ENCODE measurements around the gene FAM107B.

DNA sequence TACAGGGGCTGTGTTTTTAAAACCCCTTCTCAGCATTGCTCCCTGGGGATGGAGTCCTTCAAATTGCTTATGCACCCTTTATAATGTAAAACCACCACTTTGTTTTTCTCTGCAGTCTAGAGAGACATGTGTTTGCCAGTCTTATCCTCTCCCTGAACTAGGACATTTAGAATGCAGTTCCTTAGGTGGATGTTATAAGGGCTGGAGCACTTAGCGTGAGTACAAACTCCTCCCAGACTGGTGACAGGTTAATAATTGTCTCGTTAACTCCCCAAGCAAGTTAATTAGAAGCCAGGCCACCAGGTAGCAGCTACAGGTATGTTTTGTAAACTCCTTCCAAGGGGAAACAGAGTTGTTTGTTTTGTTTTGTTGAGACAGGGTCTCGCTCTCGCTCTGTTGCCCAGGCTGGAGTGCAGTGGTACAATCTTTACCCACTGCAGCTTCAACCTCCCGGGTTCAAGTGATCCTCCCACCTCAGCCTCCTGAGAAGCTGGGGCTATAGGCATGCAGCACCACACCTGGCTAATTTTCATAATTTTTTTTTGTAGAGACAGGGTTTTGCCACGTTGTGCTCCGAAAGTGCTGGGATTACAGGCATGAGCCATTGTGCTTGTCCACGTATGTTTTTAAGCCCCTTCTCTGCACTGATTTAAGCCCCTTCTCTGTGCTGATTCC is 100.2 kb downstream of the FAM107B start:
- TF ChIP-seq ZNF256 (CRISPR knock-in tag; conservative IDR thresholded peaks at IDR 0.05) (no peak), SP1 (IDR thresholded peaks at IDR 0.05) (no peak), SP1 (CRISPR knock-in tag; IDR thresholded peaks at IDR 0.05) (no peak), PHB2 (IDR thresholded peaks at IDR 0.05; ENCODE audit: partially characterized antibody) (no peak), SUZ12 (IDR thresholded peaks at IDR 0.05; ENCODE audit: low read depth, low read length) (no peak), PAX8 (CRISPR knock-in tag; IDR thresholded peaks at IDR 0.05; ENCODE audit: borderline replicate concordance) (no peak), EZH2 (conservative IDR thresholded peaks at IDR 0.05; ENCODE audit: low read depth, low read length) (no peak), POLR2AphosphoS2 (IDR thresholded peaks at IDR 0.05; ENCODE audit: low read depth, low read length) (no peak), TBP (CRISPR knock-in tag; IDR thresholded peaks at IDR 0.05) (no peak)
- TF ChIP-seq, protein P1, sequence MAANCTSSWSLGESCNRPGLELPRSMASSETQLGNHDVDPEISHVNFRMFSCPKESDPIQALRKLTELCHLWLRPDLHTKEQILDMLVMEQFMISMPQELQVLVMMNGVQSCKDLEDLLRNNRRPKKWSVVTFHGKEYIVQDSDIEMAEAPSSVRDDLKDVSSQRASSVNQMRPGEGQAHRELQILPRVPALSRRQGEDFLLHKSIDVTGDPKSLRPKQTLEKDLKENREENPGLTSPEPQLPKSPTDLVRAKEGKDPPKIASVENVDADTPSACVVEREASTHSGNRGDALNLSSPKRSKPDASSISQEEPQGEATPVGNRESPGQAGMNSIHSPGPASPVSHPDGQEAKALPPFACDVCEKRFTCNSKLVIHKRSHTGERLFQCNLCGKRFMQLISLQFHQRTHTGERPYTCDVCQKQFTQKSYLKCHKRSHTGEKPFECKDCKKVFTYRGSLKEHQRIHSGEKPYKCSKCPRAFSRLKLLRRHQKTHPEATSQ (CRISPR knock-in tag; IDR thresholded peaks at IDR 0.05; ENCODE audit: borderline replicate concordance): no peak
- TF ChIP-seq, protein P2, sequence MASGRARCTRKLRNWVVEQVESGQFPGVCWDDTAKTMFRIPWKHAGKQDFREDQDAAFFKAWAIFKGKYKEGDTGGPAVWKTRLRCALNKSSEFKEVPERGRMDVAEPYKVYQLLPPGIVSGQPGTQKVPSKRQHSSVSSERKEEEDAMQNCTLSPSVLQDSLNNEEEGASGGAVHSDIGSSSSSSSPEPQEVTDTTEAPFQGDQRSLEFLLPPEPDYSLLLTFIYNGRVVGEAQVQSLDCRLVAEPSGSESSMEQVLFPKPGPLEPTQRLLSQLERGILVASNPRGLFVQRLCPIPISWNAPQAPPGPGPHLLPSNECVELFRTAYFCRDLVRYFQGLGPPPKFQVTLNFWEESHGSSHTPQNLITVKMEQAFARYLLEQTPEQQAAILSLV (CRISPR knock-in tag; IDR thresholded peaks at IDR 0.05; ENCODE audit: borderline replicate concordance): no peak
